Kidney (tissue), 14 donors: Measurements from ENCODE around the gene HES5. TPM values are rescaled to one million over a fixed set of nuclear protein-coding genes. Genes with fewer than 3 reads are reported as not detected.

Experiments
- DNase-seq, 5 donors: peaks; one replicate each; pipeline ENCODE4 v3.0.0-alpha.2; 2013 to 2020
- FAIRE-seq: peaks from 2 replicates; lab custom pipeline; 2012; peaks lifted over from hg19 to GRCh38; lab: Jason Lieb, UNC
- H3K27ac ChIP-seq, 2 donors: one replicate each; pipeline ENCODE4 v1.7.0; 2013; ENCODE audit warnings: low read depth in 2 of 2, low read length in 2 of 2, inconsistent platforms in 1 of 2
- H3K27me3 ChIP-seq: one replicate; pipeline ENCODE4 v1.7.1; 2013; ENCODE audit warnings: low read length, inconsistent platforms; ENCODE audit not compliant: control insufficient read depth, insufficient read depth
- H3K36me3 ChIP-seq, 3 donors: one replicate each; pipeline versions ENCODE4 v1.7.0 to v1.7.1; 2013; ENCODE audit warnings: low read length in 3 of 3, control low read depth in 1 of 3, inconsistent platforms in 1 of 3; ENCODE audit not compliant: insufficient read depth in 3 of 3, control insufficient read depth in 2 of 3
- H3K4me1 ChIP-seq, 3 donors: one replicate each; pipeline versions ENCODE4 v1.7.0 to v1.7.1; 2013; ENCODE audit warnings: low read length in 3 of 3, inconsistent platforms in 1 of 3, low read depth in 1 of 3; ENCODE audit not compliant: control insufficient read depth in 2 of 3, insufficient read depth in 2 of 3
- H3K4me3 ChIP-seq, 3 donors: one replicate each; pipeline versions ENCODE4 v1.7.0 to v1.8.1; 2013; ENCODE audit warnings: low read length in 3 of 3, control low read depth in 1 of 3, inconsistent platforms in 1 of 3
- H3K9ac ChIP-seq, 3 donors: one replicate each; pipeline versions ENCODE4 v1.7.0 to v1.7.1; 2013; ENCODE audit warnings: low read length in 3 of 3, control low read depth in 1 of 3, inconsistent platforms in 1 of 3
- H3K9me3 ChIP-seq, 3 donors: one replicate each; pipeline versions ENCODE4 v1.7.0 to v1.7.1; 2013; ENCODE audit warnings: low read length in 3 of 3, control low read depth in 1 of 3, inconsistent platforms in 1 of 3; ENCODE audit not compliant: control insufficient read depth in 2 of 3, insufficient read depth in 1 of 3
- CTCF ChIP-seq: IDR thresholded peaks from 3 replicates; pipeline ENCODE4 v1.5.1; 2012; ENCODE audit warnings: mild to moderate bottlenecking, moderate library complexity, borderline replicate concordance; ENCODE audit not compliant: insufficient read depth; ENCODE audit errors: extremely low read depth
- intact Hi-C: fragments of 100-400 bp; cut with DNase I; formaldehyde crosslinking; loops from one replicate; pipeline ENCODE4 v1.11.1; 2022
- polyA plus RNA-seq: library from polyadenylated mRNA; stranded (reverse); fragments of 350-450 nt; fragmentation: Illumina TruSeq; extraction: RNeasy Lipid Tissue Mini Kit (QIAGEN cat#74804); gene quantifications from one replicate; pipeline ENCODE4 v1.2.3, GENCODE V29; 2014; ENCODE audit warnings: low read depth, low replicate concordance; ENCODE audit not compliant: insufficient read depth
- total RNA-seq: library from RNA; stranded (reverse); fragmentation: NEBNext Ultra II Directional; extraction: Animal tissue kit (Norgen Biotek cat#: 25700); gene quantifications from one replicate; pipeline ENCODE4 v1.2.1, GENCODE V29; 2021
- donor health status: control.
- donor health status: control.
- donor health status: control.
- donor health status: control.
- donor health status: control.
- donor health status: DM: yes; HTN: yes; CAD: no.
- donor health status: Normal renal cell carcinoma (clear cell type).

HES5 gene
- total and polyA plus RNA-seq, 2 donors from 2014 or later, result 0.44 TPM; not detected in 1

GRCh38 chr1:2480986-2481364 is 49.1 kb downstream of the HES5 start:
- FAIRE-seq (no peak), DNase-seq (peak; percentile 75 to 94 (median 81))
- no peaks in the 10 kb centered on the region for H3K9me3 ChIP-seq
- H3K27ac ChIP-seq, result no peak overlapping the region
- H3K4me1 ChIP-seq, result peaks cover 0 to 16% (median 8%) of the 10 kb centered on the region in 3 donors
- H3K36me3 ChIP-seq, result no peaks in the 10 kb centered on the region
- intact Hi-C loops, result no loop called here
- no peak overlapping the region for H3K4me3 ChIP-seq
- H3K27me3 ChIP-seq, result no peaks in the 10 kb centered on the region
- no peak for TF ChIP-seq CTCF
- H3K9ac ChIP-seq, result no peak overlapping the region

DNA sequence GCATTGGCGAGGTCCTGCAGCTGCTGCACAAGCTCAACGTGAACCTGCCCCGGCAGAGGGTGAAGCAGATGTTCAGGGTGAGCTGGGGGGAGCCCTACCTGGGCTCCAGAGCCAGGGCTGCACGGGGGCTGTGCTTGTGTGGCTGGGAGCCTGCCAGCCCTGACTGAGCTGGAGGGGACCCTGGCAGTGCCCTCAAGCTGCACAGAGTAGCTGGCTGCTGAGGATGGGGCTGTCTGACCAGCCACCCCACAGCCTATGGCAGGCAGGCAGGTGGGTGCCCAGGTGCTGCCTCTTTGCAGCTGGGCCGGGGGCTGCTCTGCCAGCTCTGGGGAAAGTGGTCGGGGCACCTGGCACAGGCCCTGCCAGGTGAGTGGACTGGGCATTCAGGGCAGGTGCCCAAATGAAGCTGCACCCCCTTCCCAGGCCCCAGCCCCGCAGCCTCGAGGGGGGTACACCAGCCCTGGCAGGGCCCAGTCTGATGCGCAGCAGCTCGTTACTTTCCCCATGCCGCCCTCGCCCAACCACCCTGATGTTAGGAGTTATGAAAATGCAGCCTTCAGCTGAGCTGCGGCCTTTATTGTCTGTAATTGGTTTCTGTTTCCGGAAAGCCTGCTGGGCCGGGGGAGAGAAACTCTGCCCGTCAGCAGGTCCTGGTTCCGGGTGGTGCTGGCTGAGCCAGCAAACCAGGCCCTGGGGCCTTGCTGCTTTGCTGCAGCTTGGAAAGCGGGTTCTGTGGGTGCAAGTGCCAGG is 49.7 kb downstream of the HES5 start:
- peaks cover 0 to 19% (median 8%) of the 10 kb centered on the region in 3 donors for H3K4me1 ChIP-seq
- H3K27me3 ChIP-seq, result no peaks in the 10 kb centered on the region
- H3K27ac ChIP-seq, result no peak overlapping the region
- TF ChIP-seq CTCF, result no peak
- intact Hi-C loops, result no loop called here
- no peak for FAIRE-seq
- H3K9ac ChIP-seq, result no peak overlapping the region
- no peak overlapping the region for H3K4me3 ChIP-seq
- no peaks in the 10 kb centered on the region for H3K36me3 ChIP-seq
- no peaks in the 10 kb centered on the region for H3K9me3 ChIP-seq
- peak in 1 of 5 donors; percentile 24 for DNase-seq

DNA sequence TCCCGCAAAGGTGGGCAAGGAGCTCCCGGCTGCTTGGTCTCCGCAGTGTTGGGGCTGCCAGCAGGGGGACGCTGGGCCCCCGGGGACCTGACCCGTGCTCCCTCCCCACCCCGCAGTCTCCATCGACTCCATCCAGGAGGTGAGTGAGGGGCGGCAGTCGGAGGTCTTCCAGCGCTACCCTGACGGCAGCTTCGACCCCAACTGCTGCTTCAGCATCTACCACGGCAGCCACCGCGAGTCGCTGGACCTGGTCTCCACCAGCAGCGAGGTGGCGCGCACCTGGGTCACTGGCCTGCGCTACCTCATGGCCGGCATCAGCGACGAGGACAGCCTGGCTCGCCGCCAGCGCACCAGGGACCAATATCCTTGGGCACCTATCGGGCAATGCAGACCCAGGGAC is 50.4 kb downstream of the HES5 start:
- FAIRE-seq (no peak), DNase-seq (no peak)
- no peak overlapping the region for H3K27ac ChIP-seq
- H3K4me3 ChIP-seq, result no peak overlapping the region
- intact Hi-C loops, result no loop called here
- H3K27me3 ChIP-seq, result no peaks in the 10 kb centered on the region
- no peaks in the 10 kb centered on the region for H3K9me3 ChIP-seq
- no peak for TF ChIP-seq CTCF
- H3K36me3 ChIP-seq, result no peaks in the 10 kb centered on the region
- H3K4me1 ChIP-seq, result peaks cover 0 to 20% (median 11%) of the 10 kb centered on the region in 3 donors
- H3K9ac ChIP-seq, result no peak overlapping the region
